MM.1S (cell line): Measurements from ENCODE around the gene KCNK5.
A peak's percentile ranks its signal among the peaks of the same experiment; 100 is the strongest.

Experiments
- DNase-seq: peaks from one replicate; pipeline ENCODE4 v3.0.0-alpha.2; 2015
- H2AFZ ChIP-seq: fragments of 300-600 bp; sonication (generic); 2 replicates; pipeline ENCODE4 v1.6.0; 2016; ENCODE audit warnings: antibody characterized with exemption, low read length
- H3F3A ChIP-seq: fragments of 300-600 bp; sonication (generic); 2 replicates; pipeline ENCODE4 v1.6.1; 2016; ENCODE audit warnings: mild to moderate bottlenecking, antibody characterized with exemption, low read length, moderate library complexity, mixed read lengths; ENCODE audit not compliant: insufficient read depth
- H3K27ac ChIP-seq: fragments of 300-600 bp; sonication (generic); 2 replicates; pipeline ENCODE4 v1.5.1; 2016; ENCODE audit warnings: mild to moderate bottlenecking, low read length
- H3K27me3 ChIP-seq: fragments of 300-600 bp; sonication (generic); replicated peaks from 2 replicates; pipeline ENCODE4 v1.6.0; 2016; ENCODE audit warnings: low read length; ENCODE audit not compliant: insufficient read depth
- H3K36me3 ChIP-seq: fragments of 300-600 bp; sonication (generic); replicated peaks from 2 replicates; pipeline ENCODE4 v1.6.1; 2016; ENCODE audit warnings: mild to moderate bottlenecking, low read length, mixed read lengths; ENCODE audit not compliant: insufficient read depth
- H3K4me1 ChIP-seq: fragments of 300-600 bp; sonication (generic); 2 replicates; pipeline ENCODE4 v1.6.1; 2016; ENCODE audit warnings: low read length, mixed read lengths
- H3K4me2 ChIP-seq: fragments of 300-600 bp; sonication (generic); 2 replicates; pipeline ENCODE4 v1.6.0; 2016; ENCODE audit warnings: low read depth, low read length
- H3K4me3 ChIP-seq: fragments of 300-600 bp; sonication (generic); 2 replicates; pipeline ENCODE4 v1.5.1; 2016; ENCODE audit warnings: low read length, mixed read lengths
- H3K79me2 ChIP-seq: fragments of 300-600 bp; sonication (generic); 2 replicates; pipeline ENCODE4 v1.6.1; 2016; ENCODE audit warnings: mixed run types, low read length, mixed read lengths
- H3K9ac ChIP-seq: fragments of 300-600 bp; sonication (generic); 2 replicates; pipeline ENCODE4 v1.6.1; 2016; ENCODE audit warnings: low read length, mixed read lengths
- H3K9me2 ChIP-seq: fragments of 300-600 bp; sonication (generic); replicated peaks from 2 replicates; pipeline ENCODE4 v1.6.1; 2016; ENCODE audit warnings: mild to moderate bottlenecking, low read length, mixed read lengths; ENCODE audit not compliant: insufficient read depth
- H3K9me3 ChIP-seq: fragments of 300-600 bp; sonication (generic); replicated peaks from 2 replicates; pipeline ENCODE4 v1.6.1; 2016; ENCODE audit warnings: mild to moderate bottlenecking, low read length, mixed read lengths; ENCODE audit not compliant: insufficient read depth
- H4K20me1 ChIP-seq: fragments of 300-600 bp; sonication (generic); 2 replicates; pipeline ENCODE4 v1.6.1; 2016; ENCODE audit warnings: mild to moderate bottlenecking, low read length, moderate library complexity, mixed read lengths; ENCODE audit not compliant: insufficient read depth
- CTCF ChIP-seq: fragments of 300-600 bp; sonication (generic); IDR thresholded peaks from 2 replicates; pipeline ENCODE4 v1.5.1; 2016; ENCODE audit warnings: antibody characterized with exemption, low read length, mixed read lengths
- EZH2 ChIP-seq: fragments of 300-600 bp; sonication (generic); optimal IDR thresholded peaks from 2 replicates; pipeline ENCODE3; 2017; ENCODE audit warnings: low read depth, mild to moderate bottlenecking, antibody characterized with exemption, low read length, mixed read lengths
- EZH2phosphoT487 ChIP-seq: fragments of 300-600 bp; sonication (generic); IDR thresholded peaks from 2 replicates; pipeline ENCODE4 v1.6.1; 2018; ENCODE audit warnings: antibody characterized with exemption, low read length

KCNK5 gene

GRCh38 chr6:39228992-39229767, at the start of gene KCNK5:
Gene KCNK5 (minus strand): TSS chr6:39229475. CDS start chr6:39229111, 364 bp downstream.
- no peak within 1 kb of the TSS for H3K27ac ChIP-seq
- no peaks in the 10 kb centered on the region for H3K9me2 ChIP-seq
- no peaks in the 10 kb centered on the region for H3K27me3 ChIP-seq
- no peaks in the 10 kb centered on the region for H3K4me1 ChIP-seq
- no peaks in the 10 kb centered on the region for H4K20me1 ChIP-seq
- H2AFZ ChIP-seq = peak within 1 kb of the TSS; percentile 58; the same call in 1 of the 2 replicates
- peak; percentile 59 for DNase-seq
- H3K36me3 ChIP-seq = no peaks in the 10 kb centered on the region
- H3K4me2 ChIP-seq = peak within 1 kb of the TSS; percentile 83
- no peak within 1 kb of the TSS for H3K9ac ChIP-seq
- peak; percentile 36 for TF ChIP-seq CTCF
- no peak for TF ChIP-seq EZH2
- H3K9me3 ChIP-seq = no peaks in the 10 kb centered on the region
- peak within 1 kb of the TSS; percentile 49 for H3K4me3 ChIP-seq
- no peaks in the 10 kb centered on the region for H3F3A ChIP-seq
- no peaks in the 10 kb centered on the region for H3K79me2 ChIP-seq

GRCh38 chr6:39276379-39276995, 47.2 kb upstream of the KCNK5 start:
- Histone ChIP-seq H3K4me2 (no peak overlapping the region), H3K36me3 (no peaks in the 10 kb centered on the region), H3K9me2 (no peaks in the 10 kb centered on the region), H3K9me3 (no peaks in the 10 kb centered on the region), H3K27ac (no peak overlapping the region), H3K4me1 (no peaks in the 10 kb centered on the region), H2AFZ (no peak overlapping the region), H4K20me1 (no peaks in the 10 kb centered on the region), H3K27me3 (no peaks in the 10 kb centered on the region), H3F3A (no peaks in the 10 kb centered on the region), H3K4me3 (no peak overlapping the region), H3K79me2 (no peaks in the 10 kb centered on the region), H3K9ac (no peak overlapping the region)
- TF ChIP-seq CTCF = no peak
- TF ChIP-seq EZH2phosphoT487 = no peak
- TF ChIP-seq EZH2 = no peak
- no peak for DNase-seq

- Histone ChIP-seq H3K27me3 (no peaks in the 10 kb centered on the region), H3K9me2 (no peaks in the 10 kb centered on the region), H3F3A (no peaks in the 10 kb centered on the region), H2AFZ (no peak overlapping the region), H3K4me1 (no peaks in the 10 kb centered on the region), H3K4me3 (no peak overlapping the region), H4K20me1 (no peaks in the 10 kb centered on the region), H3K36me3 (no peaks in the 10 kb centered on the region), H3K79me2 (no peaks in the 10 kb centered on the region), H3K9me3 (no peaks in the 10 kb centered on the region), H3K27ac (no peak overlapping the region), H3K4me2 (no peak overlapping the region), H3K9ac (no peak overlapping the region)
- TF ChIP-seq EZH2phosphoT487 (no peak), EZH2 (no peak), CTCF (no peak)
- DNase-seq = no peak
These were observed 45.6 kb upstream of the KCNK5 start for GRCh38 chr6:39274903-39275302.
